ENCODE measurements around the gene CNN3.

Gene CNN3

GRCh38 chr1:94887106-94887505, 39.8 kb downstream of the CNN3 start:
- no peak for DNase-seq

GRCh38 chr1:94886361-94886760, 40.5 kb downstream of the CNN3 start:
- no peak for DNase-seq

GRCh38 chr1:94884507-94884906, 42.4 kb downstream of the CNN3 start:
- no peak for DNase-seq

GRCh38 chr1:94884106-94884505, 42.8 kb downstream of the CNN3 start:
- DNase-seq = no peak

- DNase-seq = no peak
Observed at GRCh38 chr1:94883691-94884090, 43.2 kb downstream of the CNN3 start.

GRCh38 chr1:94878329-94878728, 48.6 kb downstream of the CNN3 start:
- DNase-seq = no peak

GRCh38 chr1:94876362-94876761, 50.5 kb downstream of the CNN3 start:
- DNase-seq = no peak

GRCh38 chr1:94875794-94876193, 51.1 kb downstream of the CNN3 start:
- DNase-seq = no peak

- DNase-seq = no peak
Observed at GRCh38 chr1:94874423-94874822, 52.5 kb downstream of the CNN3 start.

- peak; percentile 46 for DNase-seq
Observed at GRCh38 chr1:94873520-94874351, 53.2 kb downstream of the CNN3 start.

GRCh38 chr1:94872771-94873495, 54.0 kb downstream of the CNN3 start:
- no peak for DNase-seq

GRCh38 chr1:94871031-94871430, 55.9 kb downstream of the CNN3 start:
- no peak for DNase-seq

GRCh38 chr1:94866164-94866807, 60.6 kb downstream of the CNN3 start:
- DNase-seq = no peak

GRCh38 chr1:94865360-94865759, 61.5 kb downstream of the CNN3 start:
- no peak for DNase-seq

- DNase-seq = no peak
Observed at GRCh38 chr1:94864821-94865220, 62.1 kb downstream of the CNN3 start.

- no peak for DNase-seq
Observed at GRCh38 chr1:94863919-94864318, 63.0 kb downstream of the CNN3 start.

- DNase-seq = no peak
Observed at GRCh38 chr1:94863297-94863911, 63.5 kb downstream of the CNN3 start.

GRCh38 chr1:94862718-94863117, 64.2 kb downstream of the CNN3 start:
- DNase-seq = no peak

- DNase-seq = no peak
Observed at GRCh38 chr1:94859174-94859573, 67.7 kb downstream of the CNN3 start.

GRCh38 chr1:94858276-94858675, 68.6 kb downstream of the CNN3 start:
- no peak for DNase-seq

- no peak for DNase-seq
Observed at GRCh38 chr1:94856868-94857267, 70.0 kb downstream of the CNN3 start.

- DNase-seq = no peak
Observed at GRCh38 chr1:94856004-94856403, 70.9 kb downstream of the CNN3 start.

GRCh38 chr1:94855307-94855700, 71.6 kb downstream of the CNN3 start:
- DNase-seq = no peak

Data from SHP77 treated with DMSO at 0.1 percent for 48 hours (cell line).